Measurements from ENCODE around the gene RIT2. TPM values are rescaled to one million over a fixed set of nuclear protein-coding genes. Genes with fewer than 3 reads are reported as not detected.
"Not testable (repeated sequence)": the region's sequence is repeated elsewhere in the genome, so short reads cannot be mapped to it uniquely, and the experiment has no call there.

Gene RIT2
- total RNA-seq, 1 donor from 2014 or later, result not detected

DNA sequence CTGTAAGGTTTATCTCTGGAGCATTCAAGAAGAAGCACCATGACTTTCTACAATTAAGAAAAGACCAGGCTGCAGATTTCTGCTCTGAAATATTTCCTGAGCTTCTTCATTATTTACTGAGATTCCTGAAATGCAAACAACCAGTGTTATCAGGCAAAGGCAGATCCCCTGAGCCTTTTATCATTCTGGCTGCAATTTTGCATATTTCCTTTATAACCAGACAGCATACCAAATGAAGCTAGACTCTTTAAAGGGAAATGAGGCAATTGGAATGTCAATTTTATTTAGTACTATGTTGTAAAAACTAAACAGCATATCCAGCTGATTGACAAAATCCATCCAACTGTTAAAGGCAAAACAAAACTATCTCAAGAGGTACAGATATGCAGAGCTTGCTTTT, 372.5 kb downstream of the RIT2 start:
- Histone ChIP-seq H3K4me3 (ENCODE audit: low read depth, low read length) (no peak overlapping the region), H3K36me3 (ENCODE audit: control insufficient read depth, insufficient read depth, low read length) (no peaks in the 10 kb centered on the region), H3K27me3 (ENCODE audit: control insufficient read depth, insufficient read depth, low read length) (no peaks in the 10 kb centered on the region)
- TF ChIP-seq, protein P1, sequence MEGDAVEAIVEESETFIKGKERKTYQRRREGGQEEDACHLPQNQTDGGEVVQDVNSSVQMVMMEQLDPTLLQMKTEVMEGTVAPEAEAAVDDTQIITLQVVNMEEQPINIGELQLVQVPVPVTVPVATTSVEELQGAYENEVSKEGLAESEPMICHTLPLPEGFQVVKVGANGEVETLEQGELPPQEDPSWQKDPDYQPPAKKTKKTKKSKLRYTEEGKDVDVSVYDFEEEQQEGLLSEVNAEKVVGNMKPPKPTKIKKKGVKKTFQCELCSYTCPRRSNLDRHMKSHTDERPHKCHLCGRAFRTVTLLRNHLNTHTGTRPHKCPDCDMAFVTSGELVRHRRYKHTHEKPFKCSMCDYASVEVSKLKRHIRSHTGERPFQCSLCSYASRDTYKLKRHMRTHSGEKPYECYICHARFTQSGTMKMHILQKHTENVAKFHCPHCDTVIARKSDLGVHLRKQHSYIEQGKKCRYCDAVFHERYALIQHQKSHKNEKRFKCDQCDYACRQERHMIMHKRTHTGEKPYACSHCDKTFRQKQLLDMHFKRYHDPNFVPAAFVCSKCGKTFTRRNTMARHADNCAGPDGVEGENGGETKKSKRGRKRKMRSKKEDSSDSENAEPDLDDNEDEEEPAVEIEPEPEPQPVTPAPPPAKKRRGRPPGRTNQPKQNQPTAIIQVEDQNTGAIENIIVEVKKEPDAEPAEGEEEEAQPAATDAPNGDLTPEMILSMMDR (IDR thresholded peaks at IDR 0.05; ENCODE audit: insufficient read depth, low read length, poor library complexity, severe bottlenecking), result no peak
- no peak for DNase-seq (ENCODE audit: low read depth)

DNA sequence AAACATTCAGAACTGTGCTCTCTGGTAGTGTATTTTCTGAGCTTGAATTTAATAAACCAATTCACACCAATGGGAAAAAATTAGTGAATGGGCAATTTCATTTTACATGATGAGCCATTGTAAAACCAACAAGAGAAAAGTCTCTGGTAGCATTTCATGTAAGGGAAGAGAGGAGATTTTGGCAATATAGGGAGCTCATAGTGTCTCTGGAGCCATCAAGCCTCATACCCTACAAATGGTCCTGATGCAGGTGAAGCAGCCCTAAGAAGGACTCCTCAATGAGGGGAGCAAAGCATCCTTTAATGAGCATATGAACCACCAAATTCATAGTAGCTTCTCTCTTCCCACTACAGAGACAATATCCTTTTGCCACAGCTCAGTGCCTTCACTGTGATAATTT, 373.0 kb downstream of the RIT2 start:
- H3K36me3 ChIP-seq (ENCODE audit: control insufficient read depth, insufficient read depth, low read length), result no peaks in the 10 kb centered on the region
- H3K27me3 ChIP-seq (ENCODE audit: control insufficient read depth, insufficient read depth, low read length), result no peaks in the 10 kb centered on the region
- TF ChIP-seq, protein P1 (IDR thresholded peaks at IDR 0.05; ENCODE audit: insufficient read depth, low read length, poor library complexity, severe bottlenecking), result no peak
- no peak for DNase-seq (ENCODE audit: low read depth)
- no peak overlapping the region for H3K4me3 ChIP-seq (ENCODE audit: low read depth, low read length)

DNA sequence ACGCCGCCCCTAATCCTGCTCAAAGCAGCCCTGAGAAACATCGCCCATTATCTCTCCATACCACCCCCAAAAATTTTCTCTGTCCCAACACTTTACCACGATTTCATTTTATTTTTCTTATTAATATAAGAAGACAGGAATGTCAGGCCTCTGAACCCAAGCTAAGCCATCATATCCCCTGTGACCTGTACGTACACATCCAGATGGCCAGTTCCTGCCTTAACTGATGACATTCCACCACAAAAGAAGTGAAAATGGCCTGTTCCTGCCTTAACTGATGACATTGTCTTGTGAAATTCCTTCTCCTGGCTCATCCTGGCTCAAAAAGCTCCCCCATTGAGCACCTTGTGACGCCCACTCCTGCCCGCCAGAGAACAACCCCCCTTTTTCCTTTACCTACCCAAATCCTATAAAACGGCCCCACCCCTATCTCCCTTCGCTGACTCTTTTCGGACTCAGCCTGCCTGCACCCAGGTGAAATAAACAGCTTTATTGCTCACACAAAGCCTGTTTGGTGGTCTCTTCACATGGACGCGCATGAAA, 373.6 kb downstream of the RIT2 start:
- H3K36me3 ChIP-seq (ENCODE audit: control insufficient read depth, insufficient read depth, low read length); H3K4me3 ChIP-seq (ENCODE audit: low read depth, low read length); H3K27me3 ChIP-seq (ENCODE audit: control insufficient read depth, insufficient read depth, low read length); DNase-seq (ENCODE audit: low read depth): not testable (repeated sequence)

DNA sequence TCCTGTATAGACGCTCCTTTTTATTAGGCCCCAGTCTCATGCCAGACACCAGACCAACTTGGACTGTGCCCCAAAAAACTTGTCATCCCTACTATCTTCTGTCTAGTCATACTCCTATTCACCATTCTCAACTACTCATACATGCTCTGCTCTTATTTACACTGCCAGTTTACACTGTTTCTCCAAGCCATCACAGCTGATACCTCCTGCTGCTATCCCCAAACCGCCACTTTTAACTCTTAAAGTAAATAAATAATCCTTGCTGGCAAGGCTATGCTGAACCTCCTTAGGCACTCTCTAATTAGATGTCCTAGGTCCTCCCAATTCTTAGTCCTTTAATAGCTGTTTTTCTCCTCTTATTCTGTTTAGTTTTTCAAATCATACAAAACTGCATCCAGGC, 374.2 kb downstream of the RIT2 start:
- not testable (repeated sequence) for H3K36me3 ChIP-seq (ENCODE audit: control insufficient read depth, insufficient read depth, low read length); H3K27me3 ChIP-seq (ENCODE audit: control insufficient read depth, insufficient read depth, low read length); DNase-seq (ENCODE audit: low read depth); H3K4me3 ChIP-seq (ENCODE audit: low read depth, low read length)

DNA sequence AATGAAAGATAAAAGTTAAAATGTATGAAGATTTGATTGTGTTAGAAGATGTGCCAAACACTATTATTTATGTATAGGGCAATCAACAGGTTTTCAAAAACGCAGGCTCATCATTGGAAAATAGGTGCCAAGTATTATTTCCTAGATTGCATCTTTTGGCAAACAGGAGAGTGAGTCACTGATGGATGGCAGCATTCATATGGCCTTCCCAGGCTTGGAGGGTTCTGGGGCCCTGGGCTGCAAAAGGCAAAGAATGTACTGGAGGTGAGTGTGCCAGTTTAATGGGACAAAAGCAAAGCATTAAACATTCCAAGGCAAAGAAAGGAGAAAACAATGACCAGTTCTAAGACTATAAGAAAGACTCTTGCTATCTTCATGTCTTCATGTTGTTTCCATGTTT, 379.4 kb downstream of the RIT2 start:
- DNase-seq (ENCODE audit: low read depth), result no peak
- Histone ChIP-seq H3K27me3 (ENCODE audit: control insufficient read depth, insufficient read depth, low read length) (no peaks in the 10 kb centered on the region), H3K36me3 (ENCODE audit: control insufficient read depth, insufficient read depth, low read length) (no peaks in the 10 kb centered on the region), H3K4me3 (ENCODE audit: low read depth, low read length) (no peak overlapping the region)
- TF ChIP-seq, protein P1 (IDR thresholded peaks at IDR 0.05; ENCODE audit: insufficient read depth, low read length, poor library complexity, severe bottlenecking), result no peak

DNA sequence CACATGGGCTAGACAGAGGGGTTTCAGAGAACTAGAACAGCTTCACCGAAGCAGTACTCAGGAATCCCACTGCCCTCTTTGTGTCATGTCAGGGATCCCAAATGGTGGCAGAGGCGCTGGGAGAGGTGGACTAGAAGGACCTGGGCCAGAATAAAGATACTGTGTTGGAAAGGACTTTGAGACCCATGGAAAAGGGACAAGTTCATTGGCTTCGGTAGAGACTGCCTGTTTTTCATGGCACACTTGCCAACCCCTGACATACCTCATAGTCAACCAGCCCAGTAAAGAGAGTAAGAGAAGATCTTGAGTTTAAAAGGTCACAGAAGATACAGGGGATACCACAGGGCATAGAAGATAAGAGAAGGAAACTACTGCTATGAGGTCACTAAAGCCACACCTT, 381.0 kb downstream of the RIT2 start:
- no peak for DNase-seq (ENCODE audit: low read depth)
- H3K4me3 ChIP-seq (ENCODE audit: low read depth, low read length), result no peak overlapping the region
- H3K36me3 ChIP-seq (ENCODE audit: control insufficient read depth, insufficient read depth, low read length), result no peaks in the 10 kb centered on the region
- TF ChIP-seq, protein P1 (IDR thresholded peaks at IDR 0.05; ENCODE audit: insufficient read depth, low read length, poor library complexity, severe bottlenecking), result no peak
- H3K27me3 ChIP-seq (ENCODE audit: control insufficient read depth, insufficient read depth, low read length), result no peaks in the 10 kb centered on the region

DNA sequence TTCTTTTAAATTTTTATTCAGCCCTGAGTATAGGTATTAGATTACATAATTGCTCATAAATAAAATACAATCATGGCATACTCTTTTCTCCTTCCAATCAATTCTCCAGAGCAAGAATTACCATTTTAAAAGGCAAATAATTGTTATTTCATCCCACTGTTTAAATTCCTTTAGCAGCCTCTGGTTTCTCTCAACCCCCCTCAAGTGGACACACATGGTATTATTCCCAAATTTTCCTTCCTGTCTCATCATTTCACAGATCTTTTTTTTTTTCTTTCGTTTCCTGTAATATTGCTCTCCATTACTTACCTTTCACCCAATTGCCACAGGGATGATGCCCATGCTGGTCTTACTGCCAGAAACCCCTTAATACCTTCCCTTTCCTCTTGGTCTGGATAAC, 385.2 kb downstream of the RIT2 start:
- Histone ChIP-seq H3K36me3 (ENCODE audit: control insufficient read depth, insufficient read depth, low read length) (no peaks in the 10 kb centered on the region), H3K4me3 (ENCODE audit: low read depth, low read length) (no peak overlapping the region), H3K27me3 (ENCODE audit: control insufficient read depth, insufficient read depth, low read length) (no peaks in the 10 kb centered on the region)
- DNase-seq (ENCODE audit: low read depth), result no peak
- TF ChIP-seq, protein P1 (IDR thresholded peaks at IDR 0.05; ENCODE audit: insufficient read depth, low read length, poor library complexity, severe bottlenecking), result peak; percentile 29
